K562 (cell line): ENCODE measurements around the gene ZFP36. TPM values are rescaled to one million over a fixed set of nuclear protein-coding genes. Genes with fewer than 3 reads are reported as not detected.

Experiments
- CAMTA2 ChIP-seq: fragments of 250-450 bp; sonication (Bioruptor Pico); conservative IDR thresholded peaks from 2 replicates; pipeline ENCODE4 v1.5.1; 2022
- CBFB ChIP-seq: sonication (generic); formaldehyde crosslinking; IDR thresholded peaks from 2 replicates; pipeline ENCODE4 v1.4.0; 2020; ENCODE audit warnings: mild to moderate bottlenecking, missing genetic modification reagents
- CREB5 ChIP-seq: fragments of 250-450 bp; sonication (Bioruptor Pico); IDR thresholded peaks from 2 replicates; pipeline ENCODE4 v1.5.0; 2020; ENCODE audit warnings: mild to moderate bottlenecking
- ERF ChIP-seq: fragments of 450-650 bp; formaldehyde crosslinking; IDR thresholded peaks from 2 replicates; pipeline ENCODE4 v1.4.0; 2020; ENCODE audit warnings: mild to moderate bottlenecking, mixed read lengths
- GATA2 ChIP-seq: sonication (generic); formaldehyde crosslinking; IDR thresholded peaks from 2 replicates; pipeline ENCODE4 v1.4.0; 2020; ENCODE audit warnings: mild to moderate bottlenecking, missing genetic modification reagents
- JUNB ChIP-seq: fragments of 450-650 bp; formaldehyde crosslinking; conservative IDR thresholded peaks from 2 replicates; pipeline ENCODE4 v1.4.0; 2020; ENCODE audit warnings: mild to moderate bottlenecking
- KLF1 ChIP-seq: fragments of 450-650 bp; IDR thresholded peaks from 2 replicates; pipeline ENCODE4 v1.6.1; 2016; ENCODE audit warnings: missing genetic modification characterization, missing compliant biosample characterization
- MTA3 ChIP-seq: fragments of 450-650 bp; formaldehyde crosslinking; IDR thresholded peaks from 2 replicates; pipeline ENCODE4 v1.6.1; 2017; ENCODE audit warnings: mild to moderate bottlenecking, borderline replicate concordance
- NCOA1 ChIP-seq: fragments of 450-650 bp; IDR thresholded peaks from 2 replicates; pipeline ENCODE4 v1.6.1; 2016; ENCODE audit warnings: low read depth
- PHF8 ChIP-seq: fragments of 200-600 bp; sonication (generic); IDR thresholded peaks from 2 replicates; pipeline ENCODE4 v1.6.1; 2012; ENCODE audit warnings: mixed run types, mild to moderate bottlenecking, inconsistent platforms, low read length, moderate library complexity, borderline replicate concordance
- PRDM10 ChIP-seq: fragments of 450-650 bp; IDR thresholded peaks from 2 replicates; pipeline ENCODE4 v1.6.1; 2018; ENCODE audit not compliant: partially characterized antibody
- TCF7 ChIP-seq: sonication (generic); IDR thresholded peaks from 2 replicates; pipeline ENCODE4 v1.6.1; 2016; ENCODE audit warnings: antibody characterized with exemption, borderline replicate concordance
- ZBTB9 ChIP-seq: fragments of 450-650 bp; formaldehyde crosslinking; IDR thresholded peaks from 2 replicates; pipeline ENCODE4 v1.4.0; 2020; ENCODE audit warnings: mild to moderate bottlenecking, moderate library complexity
- ZHX1 ChIP-seq: fragments of 150-350 bp; conservative IDR thresholded peaks from 2 replicates; pipeline ENCODE4 v1.6.1; 2014; ENCODE audit warnings: low read length
- ZZZ3 ChIP-seq: fragments of 450-650 bp; IDR thresholded peaks from 2 replicates; pipeline ENCODE4 v1.6.1; 2016; ENCODE audit warnings: antibody characterized with exemption, mild to moderate bottlenecking, moderate library complexity
- polyA plus RNA-seq, 8 experiments: library from polyadenylated mRNA; depleted of rRNA in 4 of 8; stranded (reverse) in 5 of 8; unstranded in 3 of 8; fragments of >200 nt; fragmentation: Nextera tagmentation in 2 of 8; fragmentation: Illumina TruSeq in 1 of 8; extraction: Ambion mirVana in 2 of 8; extraction: Trizol in 1 of 8; gene quantifications; 2 replicates each; pipeline versions ENCODE4 v1.2.1 to v1.2.3, GENCODE V29; 2011 to 2014; ENCODE audit warnings: inconsistent platforms in 1 of 8, missing spikeins in 1 of 8
- total RNA-seq, 7 experiments: library from RNA; depleted of rRNA in 6 of 7; stranded (reverse); fragments of >200 nt in 6 of 7; fragmentation: Illumina TruSeq in 2 of 7; extraction: Trizol in 2 of 7; gene quantifications; 2 replicates each; pipeline versions ENCODE4 v1.2.1 to v1.2.3, GENCODE V29; 2011 to 2021; ENCODE audit warnings: low replicate concordance in 1 of 7
- TF ChIP-seq, protein P1 (sequence below): fragments of 450-650 bp; IDR thresholded peaks from 2 replicates; pipeline ENCODE4 v1.6.1; 2016; ENCODE audit warnings: low read depth, mild to moderate bottlenecking, moderate library complexity

Gene ZFP36
- total and polyA plus RNA-seq, 9 of the 15 experiments (the other 6 are each of a cell fraction or from before 2014, with no cell fraction given), result 1.0 to 20.1 (median 3.5) TPM

GRCh38 chr19:39412100-39412866 lies 5.6 kb downstream of the ZFP36 start, which contains the start of gene PLEKHG2 (continued):
- TF ChIP-seq ZBTB9 (CRISPR knock-in tag) (no peak), CAMTA2 (0 out of 2 replicates have a peak, but pooled peaks have one; percentile 59), CBFB (CRISPR knock-in tag) (no peak), PHF8 (peak; percentile 67; the same call in 1 of the 2 replicates), KLF1 (tag) (peak; percentile 70), MTA3 (peak; percentile 69; the same call in 1 of the 2 replicates), ZHX1 (no peak), ZZZ3 (no peak), PRDM10 (peak; percentile 17), NCOA1 (no peak), TCF7 (peak; percentile 78; the same call in 1 of the 2 replicates), CREB5 (CRISPR knock-in tag) (no peak), GATA2 (no peak), ERF (peak; percentile 89; the same call in 1 of the 2 replicates), JUNB (CRISPR knock-in tag) (no peak)
- TF ChIP-seq, protein P1, sequence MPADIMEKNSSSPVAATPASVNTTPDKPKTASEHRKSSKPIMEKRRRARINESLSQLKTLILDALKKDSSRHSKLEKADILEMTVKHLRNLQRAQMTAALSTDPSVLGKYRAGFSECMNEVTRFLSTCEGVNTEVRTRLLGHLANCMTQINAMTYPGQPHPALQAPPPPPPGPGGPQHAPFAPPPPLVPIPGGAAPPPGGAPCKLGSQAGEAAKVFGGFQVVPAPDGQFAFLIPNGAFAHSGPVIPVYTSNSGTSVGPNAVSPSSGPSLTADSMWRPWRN, result no peak; the same call in 1 of the 2 replicates
